Measurements from ENCODE around the gene TMC1.

DNA sequence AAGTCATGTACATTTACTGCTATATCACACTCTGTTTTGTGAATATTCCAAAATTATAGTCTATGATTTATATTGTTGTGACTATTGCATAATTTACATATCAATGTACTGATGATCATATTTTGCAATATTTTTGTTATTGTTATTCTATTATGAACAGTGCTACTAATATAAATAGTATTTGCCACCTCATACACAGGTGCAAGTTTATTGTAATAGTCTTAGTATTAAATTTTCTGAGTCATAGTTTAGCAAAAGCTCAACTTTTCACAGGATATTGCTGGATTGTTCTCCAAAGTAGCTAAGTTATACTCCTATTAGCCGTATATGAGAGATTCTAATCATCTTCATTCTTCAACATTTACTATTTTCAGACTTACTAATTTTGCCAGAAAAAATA, 124.7 kb downstream of the TMC1 start:
- TF ChIP-seq POLR2A (IDR thresholded peaks at IDR 0.05) (no peak), POLR2AphosphoS5 (IDR thresholded peaks at IDR 0.05) (no peak)
- TF ChIP-seq, protein P1, sequence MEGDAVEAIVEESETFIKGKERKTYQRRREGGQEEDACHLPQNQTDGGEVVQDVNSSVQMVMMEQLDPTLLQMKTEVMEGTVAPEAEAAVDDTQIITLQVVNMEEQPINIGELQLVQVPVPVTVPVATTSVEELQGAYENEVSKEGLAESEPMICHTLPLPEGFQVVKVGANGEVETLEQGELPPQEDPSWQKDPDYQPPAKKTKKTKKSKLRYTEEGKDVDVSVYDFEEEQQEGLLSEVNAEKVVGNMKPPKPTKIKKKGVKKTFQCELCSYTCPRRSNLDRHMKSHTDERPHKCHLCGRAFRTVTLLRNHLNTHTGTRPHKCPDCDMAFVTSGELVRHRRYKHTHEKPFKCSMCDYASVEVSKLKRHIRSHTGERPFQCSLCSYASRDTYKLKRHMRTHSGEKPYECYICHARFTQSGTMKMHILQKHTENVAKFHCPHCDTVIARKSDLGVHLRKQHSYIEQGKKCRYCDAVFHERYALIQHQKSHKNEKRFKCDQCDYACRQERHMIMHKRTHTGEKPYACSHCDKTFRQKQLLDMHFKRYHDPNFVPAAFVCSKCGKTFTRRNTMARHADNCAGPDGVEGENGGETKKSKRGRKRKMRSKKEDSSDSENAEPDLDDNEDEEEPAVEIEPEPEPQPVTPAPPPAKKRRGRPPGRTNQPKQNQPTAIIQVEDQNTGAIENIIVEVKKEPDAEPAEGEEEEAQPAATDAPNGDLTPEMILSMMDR (IDR thresholded peaks at IDR 0.05) = no peak

All from upper lobe of left lung (tissue), 4 donors.